ENCODE data around the gene GAD1.

DNA sequence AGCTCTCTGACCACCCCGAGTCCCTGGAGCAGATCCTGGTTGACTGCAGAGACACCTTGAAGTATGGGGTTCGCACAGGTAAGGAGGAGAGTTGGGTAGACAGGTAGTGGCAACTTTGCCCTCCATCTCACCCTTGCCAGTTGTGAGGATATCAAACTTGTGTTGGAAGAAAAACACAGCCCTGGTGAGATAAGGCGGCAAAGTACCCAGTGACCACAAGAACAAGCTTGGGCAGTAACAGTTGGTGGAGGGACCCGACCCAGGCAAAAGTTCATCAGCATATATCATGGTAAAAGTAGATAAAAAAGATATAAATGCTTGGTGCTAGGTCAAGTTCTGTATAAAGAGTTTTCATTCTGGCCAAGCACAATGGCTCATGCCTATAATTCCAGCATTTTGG is 14.4 kb downstream of the GAD1 start:
- TF ChIP-seq, protein P1, sequence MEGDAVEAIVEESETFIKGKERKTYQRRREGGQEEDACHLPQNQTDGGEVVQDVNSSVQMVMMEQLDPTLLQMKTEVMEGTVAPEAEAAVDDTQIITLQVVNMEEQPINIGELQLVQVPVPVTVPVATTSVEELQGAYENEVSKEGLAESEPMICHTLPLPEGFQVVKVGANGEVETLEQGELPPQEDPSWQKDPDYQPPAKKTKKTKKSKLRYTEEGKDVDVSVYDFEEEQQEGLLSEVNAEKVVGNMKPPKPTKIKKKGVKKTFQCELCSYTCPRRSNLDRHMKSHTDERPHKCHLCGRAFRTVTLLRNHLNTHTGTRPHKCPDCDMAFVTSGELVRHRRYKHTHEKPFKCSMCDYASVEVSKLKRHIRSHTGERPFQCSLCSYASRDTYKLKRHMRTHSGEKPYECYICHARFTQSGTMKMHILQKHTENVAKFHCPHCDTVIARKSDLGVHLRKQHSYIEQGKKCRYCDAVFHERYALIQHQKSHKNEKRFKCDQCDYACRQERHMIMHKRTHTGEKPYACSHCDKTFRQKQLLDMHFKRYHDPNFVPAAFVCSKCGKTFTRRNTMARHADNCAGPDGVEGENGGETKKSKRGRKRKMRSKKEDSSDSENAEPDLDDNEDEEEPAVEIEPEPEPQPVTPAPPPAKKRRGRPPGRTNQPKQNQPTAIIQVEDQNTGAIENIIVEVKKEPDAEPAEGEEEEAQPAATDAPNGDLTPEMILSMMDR (IDR thresholded peaks at IDR 0.05 in 4 of 5, conservative IDR thresholded peaks at IDR 0.05 in 1 of 5), result no peak
- TF ChIP-seq POLR2A (IDR thresholded peaks at IDR 0.05), result no peak
